A549 (cell line): ENCODE results near the gene GAP43. TPM values are rescaled to one million over a fixed set of nuclear protein-coding genes. Genes with fewer than 3 reads are reported as not detected.

ENCODE experiments used
- ATAC-seq, 2 experiments: fragments of 200-7000 bp in 1 of 2; fragments of >200 bp in 1 of 2; cut with Nextera tagmentation in 1 of 2; cut with Tn5 transposase in 1 of 2; 3 replicates each; pipeline versions ENCODE4 v1.8.0 to v1.9.1; 2018 to 2020; ENCODE audit warnings: mild to moderate bottlenecking in 1 of 2, moderate library complexity in 1 of 2
- CTCF ChIA-PET: fragments of 300-600 bp; sonication (Branson Sonifier 250); formaldehyde crosslinking; extraction: SDS; loops from one replicate; lab custom pipeline; 2021; ENCODE audit warnings: antibody characterized with exemption, inconsistent platforms; lab: Yijun Ruan, JAX
- POLR2A ChIA-PET: fragments of 350-600 bp; formaldehyde crosslinking; extraction: SDS; loops from one replicate; lab custom pipeline; 2021; ENCODE audit warnings: antibody characterized with exemption, inconsistent platforms; lab: Yijun Ruan, JAX
- DNase-seq, 2 experiments: peaks; one replicate each; pipeline versions ENCODE4 v3.0.0 to v3.0.0-alpha.2; 2011 to 2016; ENCODE audit warnings: low read depth in 1 of 2, low spot score in 1 of 2
- FAIRE-seq: peaks from 2 replicates; lab custom pipeline; 2011; peaks lifted over from hg19 to GRCh38; lab: Jason Lieb, UNC
- H3K27ac ChIP-seq, 2 experiments: fragments of >200 bp; sonication (Bioruptor Twin); formaldehyde crosslinking; 3 replicates each; pipeline ENCODE4 v1.5.1; 2016 to 2017
- H3K4me1 ChIP-seq: fragments of >200 bp; sonication (Bioruptor Twin); formaldehyde crosslinking; 3 replicates; pipeline ENCODE4 v1.6.1; 2016
- H3K4me2 ChIP-seq: fragments of >200 bp; sonication (Bioruptor Twin); formaldehyde crosslinking; 3 replicates; pipeline ENCODE4 v1.6.1; 2016
- H3K4me3 ChIP-seq: fragments of >200 bp; sonication (Bioruptor Twin); formaldehyde crosslinking; 3 replicates; pipeline ENCODE4 v1.5.1; 2016
- H3K9me3 ChIP-seq: fragments of >200 bp; sonication (Bioruptor Twin); formaldehyde crosslinking; 3 replicates; pipeline ENCODE4 v1.6.1; 2016
- CBX8 ChIP-seq: fragments of 200-600 bp; sonication (generic); IDR thresholded peaks from 2 replicates; pipeline ENCODE4 v1.6.1; 2016
- CHD2 ChIP-seq: fragments of 150-350 bp; IDR thresholded peaks from 2 replicates; pipeline ENCODE4 v1.6.1; 2014; ENCODE audit warnings: low read length; ENCODE audit not compliant: partially characterized antibody
- CHD4 ChIP-seq: fragments of 200-600 bp; sonication (generic); IDR thresholded peaks from 2 replicates; pipeline ENCODE4 v1.6.1; 2016; ENCODE audit warnings: antibody characterized with exemption, mild to moderate bottlenecking, borderline replicate concordance
- CTCF ChIP-seq: fragments of >200 bp; sonication (Bioruptor Twin); formaldehyde crosslinking; IDR thresholded peaks from 3 replicates; pipeline ENCODE4 v1.5.1; 2016
- EHMT2 ChIP-seq: fragments of 200-600 bp; sonication (generic); IDR thresholded peaks from 2 replicates; pipeline ENCODE4 v1.6.1; 2016; ENCODE audit warnings: antibody characterized with exemption, low read depth, mild to moderate bottlenecking, moderate library complexity
- EP300 ChIP-seq, 2 experiments: fragments of >200 bp; sonication (Bioruptor Twin); formaldehyde crosslinking; IDR thresholded peaks; 2 replicates in 1 of 2; 3 replicates in 1 of 2; pipeline ENCODE4 v1.6.1; 2016 to 2017
- ESRRA ChIP-seq: fragments of 150-350 bp; IDR thresholded peaks from 2 replicates; pipeline ENCODE4 v1.6.1; 2014; ENCODE audit warnings: mild to moderate bottlenecking, low read length, borderline replicate concordance
- FOSL2 ChIP-seq, 2 experiments: fragments of 450-650 bp in 1 of 2; fragments of >200 bp in 1 of 2; sonication (Bioruptor Twin) in 1 of 2; formaldehyde crosslinking; IDR thresholded peaks; 2 replicates each; pipeline versions ENCODE4 v1.5.0 to v1.6.1; 2016 to 2020; ENCODE audit warnings: mild to moderate bottlenecking in 1 of 2, moderate library complexity in 1 of 2
- GATA3 ChIP-seq: IDR thresholded peaks from 2 replicates; pipeline ENCODE4 v1.6.1; 2012; ENCODE audit warnings: borderline replicate concordance
- HES2 ChIP-seq: fragments of >200 bp; sonication (Bioruptor Twin); formaldehyde crosslinking; IDR thresholded peaks from 2 replicates; pipeline ENCODE4 v1.6.1; 2016
- HEYL ChIP-seq: fragments of 250-450 bp; sonication (Bioruptor Pico); IDR thresholded peaks from 2 replicates; pipeline ENCODE4 v1.8.0; 2021; ENCODE audit warnings: mild to moderate bottlenecking, moderate library complexity
- HOXA7 ChIP-seq: fragments of 250-450 bp; sonication (Bioruptor Pico); IDR thresholded peaks from 2 replicates; pipeline ENCODE4 v1.5.0; 2020; ENCODE audit warnings: mild to moderate bottlenecking, moderate library complexity
- JUN ChIP-seq, 2 experiments: fragments of >200 bp; sonication (Bioruptor Twin); formaldehyde crosslinking; IDR thresholded peaks; 2 replicates in 1 of 2; 3 replicates in 1 of 2; pipeline ENCODE4 v1.6.1; 2016 to 2017
- KDM1A ChIP-seq: fragments of 200-600 bp; sonication (generic); IDR thresholded peaks from 2 replicates; pipeline ENCODE4 v1.6.1; 2016; ENCODE audit warnings: low read depth, mild to moderate bottlenecking
- NFE2L2 ChIP-seq: fragments of 150-350 bp; conservative IDR thresholded peaks from 2 replicates; pipeline ENCODE4 v1.6.1; 2014; ENCODE audit warnings: low read length
- NR3C1 ChIP-seq: fragments of >200 bp; sonication (Bioruptor Twin); formaldehyde crosslinking; IDR thresholded peaks from 3 replicates; pipeline ENCODE4 v1.6.1; 2017
- RCOR1 ChIP-seq: fragments of 150-350 bp; IDR thresholded peaks from 2 replicates; pipeline ENCODE4 v1.6.1; 2014; ENCODE audit warnings: antibody characterized with exemption, low read length, low read depth
- SREBF2 ChIP-seq: fragments of 450-650 bp; IDR thresholded peaks from 2 replicates; pipeline ENCODE4 v1.6.1; 2014; ENCODE audit warnings: mild to moderate bottlenecking, moderate library complexity
- ZC3H11A ChIP-seq: fragments of 450-650 bp; IDR thresholded peaks from 2 replicates; pipeline ENCODE4 v1.6.1; 2014; ENCODE audit warnings: antibody characterized with exemption, mild to moderate bottlenecking
- ZFP36 ChIP-seq: fragments of 450-650 bp; IDR thresholded peaks from 2 replicates; pipeline ENCODE4 v1.6.1; 2014; ENCODE audit warnings: borderline replicate concordance; ENCODE audit not compliant: partially characterized antibody
- ZNF302 ChIP-seq: fragments of 250-450 bp; sonication (Bioruptor Pico); IDR thresholded peaks from 2 replicates; pipeline ENCODE4 v1.9.0; 2021; ENCODE audit warnings: inconsistent platforms, mild to moderate bottlenecking, moderate library complexity
- WGBS: methylation state at CpG from one replicate; pipeline ENCODE4 v1.1.6; 2017; ENCODE audit errors: missing lambda C conversion rate; 5-methylcytosine and 5-hydroxymethylcytosine counted together
- polyA plus RNA-seq, 4 experiments: library from polyadenylated mRNA; depleted of rRNA in 3 of 4; stranded (reverse); fragments of >200 nt; fragmentation: RNase III in 1 of 4; extraction: RNeasy Plus Mini Kit Qiagen cat#74134 plus additional on column Dnase treatment in 1 of 4; gene quantifications; 2 replicates in 3 of 4; 3 replicates in 1 of 4; pipeline ENCODE4 v1.2.3, GENCODE V29; 2011 to 2017
- TF ChIP-seq, protein P1 (sequence below): IDR thresholded peaks from 2 replicates; pipeline ENCODE4 v1.6.1; 2012; ENCODE audit warnings: low read depth, borderline replicate concordance
- TF ChIP-seq, protein P2 (sequence below): fragments of >200 bp; sonication (Bioruptor Twin); formaldehyde crosslinking; IDR thresholded peaks from 3 replicates; pipeline ENCODE4 v1.6.1; 2016

GAP43 gene
- polyA plus RNA-seq, 2 of the 4 experiments (the other 2 are of a cell fraction), result not detected

GRCh38 chr3:115689928-115690327 is 66.6 kb downstream of the GAP43 start:
- no peak for ATAC-seq
- no peak for TF ChIP-seq HOXA7 (CRISPR knock-in tag)
- no peak for TF ChIP-seq CTCF
- no peak for TF ChIP-seq NR3C1
- TF ChIP-seq EHMT2, result no peak
- TF ChIP-seq ZNF302, result no peak
- TF ChIP-seq CHD4, result no peak
- TF ChIP-seq SREBF2, result no peak
- no peak for TF ChIP-seq ZFP36
- TF ChIP-seq HEYL (CRISPR knock-in tag), result no peak
- TF ChIP-seq CHD2, result no peak
- TF ChIP-seq ESRRA, result no peak
- no peak for TF ChIP-seq NFE2L2
- TF ChIP-seq JUN (IDR thresholded peaks at IDR 0.05), result no peak
- no peak for TF ChIP-seq EP300 (IDR thresholded peaks at IDR 0.05)
- TF ChIP-seq, protein P1, sequence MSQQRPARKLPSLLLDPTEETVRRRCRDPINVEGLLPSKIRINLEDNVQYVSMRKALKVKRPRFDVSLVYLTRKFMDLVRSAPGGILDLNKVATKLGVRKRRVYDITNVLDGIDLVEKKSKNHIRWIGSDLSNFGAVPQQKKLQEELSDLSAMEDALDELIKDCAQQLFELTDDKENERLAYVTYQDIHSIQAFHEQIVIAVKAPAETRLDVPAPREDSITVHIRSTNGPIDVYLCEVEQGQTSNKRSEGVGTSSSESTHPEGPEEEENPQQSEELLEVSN, result no peak
- TF ChIP-seq GATA3, result no peak
- TF ChIP-seq, all 56 proteins: peak for 0
- H3K4me3 ChIP-seq, result no peak overlapping the region
- H3K9me3 ChIP-seq, result no peaks in the 10 kb centered on the region
- 46% methylated on average over 5 of the region's 5 CpGs for WGBS
- H3K27ac ChIP-seq, result no peak overlapping the region
- H3K4me2 ChIP-seq, result no peak overlapping the region
- FAIRE-seq, result no peak
- POLR2A ChIA-PET, result no interaction called here
- DNase-seq, result no peak
- peaks cover 10% of the 10 kb centered on the region; the same call in 2 of the 3 replicates for H3K4me1 ChIP-seq
- CTCF ChIA-PET, result interaction anchor here (0.7 to 1.0 kb wide), 2 partner anchors 130 to 472 kb away, joined by 3 read pairs; no protein-coding TSS in a partner anchor

- POLR2A ChIA-PET, result no interaction called here
- DNase-seq, result no peak
- H3K4me2 ChIP-seq, result no peak overlapping the region
- TF ChIP-seq CBX8 (no peak), KDM1A (no peak), CHD2 (no peak), FOSL2 (IDR thresholded peaks at IDR 0.05) (no peak), FOSL2 (CRISPR knock-in tag; IDR thresholded peaks at IDR 0.05) (no peak), GATA3 (no peak), ZNF302 (no peak), CHD4 (no peak), ZC3H11A (no peak), NR3C1 (no peak), RCOR1 (no peak), HES2 (no peak)
- TF ChIP-seq, protein P2, sequence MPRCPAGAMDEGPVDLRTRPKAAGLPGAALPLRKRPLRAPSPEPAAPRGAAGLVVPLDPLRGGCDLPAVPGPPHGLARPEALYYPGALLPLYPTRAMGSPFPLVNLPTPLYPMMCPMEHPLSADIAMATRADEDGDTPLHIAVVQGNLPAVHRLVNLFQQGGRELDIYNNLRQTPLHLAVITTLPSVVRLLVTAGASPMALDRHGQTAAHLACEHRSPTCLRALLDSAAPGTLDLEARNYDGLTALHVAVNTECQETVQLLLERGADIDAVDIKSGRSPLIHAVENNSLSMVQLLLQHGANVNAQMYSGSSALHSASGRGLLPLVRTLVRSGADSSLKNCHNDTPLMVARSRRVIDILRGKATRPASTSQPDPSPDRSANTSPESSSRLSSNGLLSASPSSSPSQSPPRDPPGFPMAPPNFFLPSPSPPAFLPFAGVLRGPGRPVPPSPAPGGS, result no peak
- TF ChIP-seq, protein P1, result no peak
- TF ChIP-seq, all 56 proteins: peak for 0
- no peak overlapping the region for H3K4me3 ChIP-seq
- peaks cover 15% of the 10 kb centered on the region; the same call in 2 of the 3 replicates for H3K4me1 ChIP-seq
- FAIRE-seq (no peak), ATAC-seq (no peak)
- H3K27ac ChIP-seq, result no peak overlapping the region
- WGBS, result 66% methylated on average over 4 of the region's 4 CpGs
- no peaks in the 10 kb centered on the region for H3K9me3 ChIP-seq
- CTCF ChIA-PET, result interaction anchor here (0.8 to 2.0 kb wide), 6 partner anchors 10 to 474 kb away, joined by 3 to 12 read pairs (median 6); no protein-coding TSS in a partner anchor
Measured at GRCh38 chr3:115691964-115692363, 68.7 kb downstream of the GAP43 start.
